CD4-positive, alpha-beta T cell treated with Interleukin-4 for 1 hour (primary cell): Measurements from ENCODE around the gene RRAD.

Experiments
- DNase-seq, 2 donors: peaks; one replicate each; pipeline ENCODE4 v3.0.0-alpha.2; 2020 to 2022

RRAD gene

DNA sequence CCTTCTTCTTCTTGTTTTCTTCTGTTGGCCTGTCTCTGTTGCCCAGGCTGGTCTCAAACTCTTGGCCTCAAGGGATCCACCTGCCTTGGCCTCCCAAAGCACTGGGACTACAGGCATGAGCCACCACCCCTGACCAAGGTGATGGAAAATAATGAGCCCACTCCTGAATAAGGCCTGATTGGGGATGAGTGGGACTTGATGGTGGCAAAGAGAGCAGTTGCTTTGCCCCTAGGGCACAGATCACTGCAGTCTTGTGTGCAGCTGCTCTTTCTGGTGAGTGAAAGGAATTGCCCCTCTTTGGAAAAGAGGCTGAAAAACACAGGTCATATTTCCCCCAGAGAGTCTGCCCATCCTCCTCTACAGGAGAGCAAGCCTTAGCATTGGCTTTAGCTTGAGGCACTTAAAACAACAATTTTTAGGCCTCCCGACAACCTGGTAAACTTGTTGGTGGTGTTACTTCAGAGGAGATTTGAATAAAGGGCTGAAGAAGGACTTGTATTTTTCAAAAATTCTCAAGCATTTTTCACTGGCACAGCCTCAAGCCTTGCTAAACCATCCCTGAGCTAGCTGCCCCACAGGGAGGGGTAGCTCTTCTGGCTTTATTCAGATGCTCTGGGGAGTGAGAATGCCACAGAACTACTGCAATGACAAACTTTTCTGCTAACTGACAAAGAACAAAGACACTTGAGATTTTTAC is 51.1 kb downstream of the RRAD start:
- DNase-seq: no peak

DNA sequence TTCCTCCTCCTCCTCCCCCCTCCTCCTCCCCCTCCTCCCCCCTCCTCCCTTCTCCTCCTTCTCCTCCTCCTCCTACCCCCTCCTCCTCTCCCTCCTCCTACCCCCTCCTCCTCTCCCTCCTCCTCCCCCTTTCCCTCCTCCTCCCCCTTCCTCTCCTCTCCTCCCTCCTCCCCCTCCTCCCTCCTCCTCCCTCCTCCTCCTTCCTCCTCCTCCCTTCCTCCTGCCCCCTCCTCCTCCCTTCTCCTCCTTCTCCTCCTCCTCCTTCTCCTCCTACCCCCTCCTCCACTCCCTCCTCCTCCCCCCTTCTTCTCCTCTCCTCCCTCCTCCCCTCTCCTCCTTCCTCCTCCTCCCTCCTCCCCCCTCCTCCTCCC is 51.7 kb downstream of the RRAD start:
- no peak for DNase-seq

DNA sequence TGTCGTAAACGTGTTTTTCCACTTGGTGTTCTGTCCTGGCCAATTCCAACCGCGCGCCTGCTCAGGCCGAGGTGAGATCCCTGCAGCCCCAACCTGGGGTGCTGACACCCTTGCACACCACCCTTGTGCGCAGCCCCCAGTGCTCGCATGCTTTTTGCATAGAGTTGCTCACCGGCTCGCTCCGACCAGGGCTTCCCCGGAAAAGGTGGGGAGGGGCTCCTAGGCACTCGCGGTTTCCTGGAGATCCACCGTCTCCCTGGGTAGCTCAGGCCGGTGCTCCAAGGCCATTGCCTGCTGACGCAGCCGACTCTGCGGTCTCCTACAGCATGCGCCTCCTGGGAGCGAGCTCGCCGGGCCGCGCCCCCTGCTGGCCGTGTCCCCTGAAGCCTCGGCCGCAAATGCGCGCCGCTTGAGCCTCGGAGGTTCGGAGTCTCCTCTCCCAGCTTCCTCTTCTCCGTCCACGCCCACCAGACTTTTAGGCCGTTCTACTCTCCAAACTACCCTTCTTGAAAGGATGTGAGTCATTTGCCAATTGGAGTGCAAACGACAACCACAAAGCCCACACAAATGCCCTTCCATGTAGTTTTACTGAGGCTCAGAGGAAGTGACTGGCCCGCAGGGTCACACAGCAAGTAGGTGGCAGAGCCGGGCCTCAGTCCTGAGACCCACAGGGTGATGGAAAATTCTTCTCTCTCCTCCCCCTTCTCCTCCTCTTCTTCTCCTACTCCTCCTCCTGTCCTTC is 52.2 kb downstream of the RRAD start:
- DNase-seq: peak; percentile 90 to 92

DNA sequence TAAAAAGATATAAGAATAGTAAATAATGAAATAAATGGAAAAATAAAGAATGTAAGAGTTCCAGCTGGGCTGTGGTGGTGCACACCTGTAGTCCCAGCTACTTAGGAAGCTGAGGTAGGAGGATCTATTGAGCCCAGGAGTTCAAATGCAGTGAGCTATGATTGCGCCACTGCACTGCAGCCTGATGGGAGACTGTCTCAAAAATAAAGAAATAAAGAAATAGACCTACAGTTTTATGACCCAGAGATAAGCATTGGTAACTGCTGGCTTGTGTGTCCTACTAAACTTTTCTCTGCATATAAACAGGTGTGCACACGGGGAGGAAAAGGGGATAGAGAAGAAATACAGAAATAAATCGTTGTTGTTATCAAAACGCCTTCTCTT is 52.8 kb downstream of the RRAD start:
- DNase-seq: no peak

DNA sequence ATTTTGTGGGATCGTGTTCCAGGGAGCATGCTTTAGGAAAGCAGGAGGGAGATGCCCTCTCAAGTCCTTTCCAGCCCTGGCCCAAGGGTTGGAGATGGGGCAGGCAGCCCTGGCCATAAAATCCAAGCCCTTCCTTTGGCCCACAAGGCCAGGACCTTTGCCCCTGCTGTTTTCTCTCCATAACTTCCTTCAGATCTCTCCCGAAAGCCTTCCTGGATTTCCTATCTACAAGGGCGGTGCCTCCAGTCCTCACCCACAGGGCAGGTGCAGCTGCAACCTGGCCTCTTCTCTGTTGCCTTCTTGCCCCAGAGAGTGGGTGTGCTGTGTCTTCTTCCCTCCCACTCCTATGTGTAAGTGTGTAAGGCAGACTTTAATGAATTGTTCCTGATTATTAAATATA is 53.5 kb downstream of the RRAD start:
- DNase-seq: no peak
